ENCODE results near the gene CNTN5. TPM values are rescaled to one million over a fixed set of nuclear protein-coding genes. Genes with fewer than 3 reads are reported as not detected.

CNTN5 gene
- total RNA-seq, 4 donors from 2014 or later, result not detected

DNA sequence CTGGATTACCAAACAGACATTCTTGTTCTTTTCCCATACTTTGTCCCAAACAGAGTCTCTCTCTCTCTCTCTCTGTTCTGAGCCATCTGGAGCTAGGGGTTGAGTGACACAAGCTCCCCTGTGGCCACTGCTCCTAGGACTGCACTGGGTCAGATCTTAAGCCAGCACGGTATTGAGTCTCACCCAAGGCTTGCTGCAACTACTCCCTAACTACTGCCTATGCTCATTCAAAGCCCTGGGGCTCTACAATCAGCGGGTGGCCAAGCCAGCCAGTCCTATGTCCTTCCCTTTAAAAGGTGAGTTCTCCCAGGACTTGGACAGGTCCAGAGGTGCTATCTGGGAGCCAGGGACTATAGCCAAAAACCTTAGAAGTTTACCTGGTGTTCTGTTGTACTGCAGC is 385.6 kb downstream of the CNTN5 start:
- DNase-seq (ENCODE audit: low spot score) (no peak), ATAC-seq (ENCODE audit: low FRiP score) (no peak)
- TF ChIP-seq, protein P1, sequence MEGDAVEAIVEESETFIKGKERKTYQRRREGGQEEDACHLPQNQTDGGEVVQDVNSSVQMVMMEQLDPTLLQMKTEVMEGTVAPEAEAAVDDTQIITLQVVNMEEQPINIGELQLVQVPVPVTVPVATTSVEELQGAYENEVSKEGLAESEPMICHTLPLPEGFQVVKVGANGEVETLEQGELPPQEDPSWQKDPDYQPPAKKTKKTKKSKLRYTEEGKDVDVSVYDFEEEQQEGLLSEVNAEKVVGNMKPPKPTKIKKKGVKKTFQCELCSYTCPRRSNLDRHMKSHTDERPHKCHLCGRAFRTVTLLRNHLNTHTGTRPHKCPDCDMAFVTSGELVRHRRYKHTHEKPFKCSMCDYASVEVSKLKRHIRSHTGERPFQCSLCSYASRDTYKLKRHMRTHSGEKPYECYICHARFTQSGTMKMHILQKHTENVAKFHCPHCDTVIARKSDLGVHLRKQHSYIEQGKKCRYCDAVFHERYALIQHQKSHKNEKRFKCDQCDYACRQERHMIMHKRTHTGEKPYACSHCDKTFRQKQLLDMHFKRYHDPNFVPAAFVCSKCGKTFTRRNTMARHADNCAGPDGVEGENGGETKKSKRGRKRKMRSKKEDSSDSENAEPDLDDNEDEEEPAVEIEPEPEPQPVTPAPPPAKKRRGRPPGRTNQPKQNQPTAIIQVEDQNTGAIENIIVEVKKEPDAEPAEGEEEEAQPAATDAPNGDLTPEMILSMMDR (IDR thresholded peaks at IDR 0.05), result no peak

DNA sequence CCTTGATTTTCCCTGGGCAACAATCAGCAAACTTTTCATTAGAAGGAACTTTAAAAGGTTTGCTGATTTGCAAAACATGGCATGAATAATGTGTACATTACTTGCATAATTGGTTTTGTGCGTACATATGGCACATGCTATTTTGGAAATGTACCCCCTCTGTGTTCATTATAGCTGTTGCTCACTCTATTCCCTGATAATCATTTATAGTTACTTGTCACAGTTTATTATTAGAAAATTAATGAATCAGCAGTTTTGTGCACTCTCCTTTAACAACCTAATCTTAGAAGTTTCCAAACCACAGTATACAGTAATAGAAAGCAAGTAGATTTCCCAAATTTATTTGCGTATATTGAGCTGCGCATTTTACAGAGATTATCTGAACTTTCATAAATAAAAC is 389.9 kb downstream of the CNTN5 start:
- TF ChIP-seq, protein P1 (IDR thresholded peaks at IDR 0.05), result no peak
- no peak for ATAC-seq (ENCODE audit: low FRiP score)
- no peak for DNase-seq (ENCODE audit: low spot score)

DNA sequence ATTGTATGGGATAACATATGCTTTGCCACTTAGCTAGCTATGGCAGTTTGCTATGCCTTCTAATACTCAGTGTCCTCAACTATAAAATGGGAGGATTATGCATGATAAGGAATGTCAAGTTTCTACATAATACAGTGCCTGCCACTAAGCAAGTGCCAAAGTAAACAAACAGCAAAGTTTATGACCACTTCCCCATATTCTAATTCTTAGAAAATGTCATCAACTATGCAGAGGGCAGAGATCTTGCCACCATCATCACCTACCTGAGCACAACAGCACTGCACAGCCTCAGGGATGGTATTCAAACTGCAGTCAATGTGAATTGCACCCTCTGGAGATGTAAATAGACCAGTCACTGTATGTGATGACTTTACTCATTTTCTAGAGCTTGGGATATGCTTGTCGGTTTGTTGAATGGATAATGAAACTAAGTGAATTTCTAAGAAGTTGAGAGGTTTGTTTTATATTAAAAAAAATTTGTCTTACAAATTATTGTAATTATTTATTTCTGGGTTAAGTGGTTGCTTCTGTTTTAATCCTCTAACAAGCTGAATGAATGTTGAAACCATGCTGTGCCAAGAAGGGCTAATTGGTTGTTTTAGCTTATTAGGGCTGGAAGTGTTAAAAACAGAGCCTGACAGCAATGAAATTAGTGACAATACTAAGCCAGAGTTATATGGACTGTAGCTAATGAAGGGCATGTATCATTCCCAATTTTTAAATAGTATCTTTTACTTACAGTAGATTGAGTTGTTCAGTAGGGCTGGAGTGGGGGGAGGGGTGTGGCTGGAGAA is 398.4 kb downstream of the CNTN5 start:
- TF ChIP-seq, protein P1 (IDR thresholded peaks at IDR 0.05), result no peak
- ATAC-seq (ENCODE audit: low FRiP score), result no peak

DNA sequence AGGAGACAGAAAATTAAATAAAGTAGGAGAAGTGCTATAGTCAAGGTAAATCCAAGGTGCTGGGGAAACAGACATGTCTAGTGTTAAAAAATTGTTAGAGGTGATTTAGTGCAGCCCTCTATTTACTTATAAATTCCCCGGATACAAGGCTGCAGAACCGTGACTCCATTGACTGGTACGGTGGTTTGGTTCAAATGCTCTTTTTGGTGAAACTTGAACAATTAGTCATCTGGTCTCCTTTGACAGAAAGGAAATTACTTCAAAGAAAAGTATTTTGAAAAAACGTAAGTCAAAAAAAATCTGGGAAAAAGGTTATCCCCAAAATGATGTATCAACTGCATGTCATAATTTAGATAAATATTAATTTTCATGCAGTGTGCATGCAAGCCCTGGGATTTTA is 399.2 kb downstream of the CNTN5 start:
- no peak for DNase-seq (ENCODE audit: low spot score)
- ATAC-seq (ENCODE audit: low FRiP score), result no peak
- TF ChIP-seq, protein P1 (IDR thresholded peaks at IDR 0.05), result no peak

More for the DNA sequence above, 398.4 kb downstream of the CNTN5 start:
- DNase-seq (ENCODE audit: low spot score), result no peak

DNA sequence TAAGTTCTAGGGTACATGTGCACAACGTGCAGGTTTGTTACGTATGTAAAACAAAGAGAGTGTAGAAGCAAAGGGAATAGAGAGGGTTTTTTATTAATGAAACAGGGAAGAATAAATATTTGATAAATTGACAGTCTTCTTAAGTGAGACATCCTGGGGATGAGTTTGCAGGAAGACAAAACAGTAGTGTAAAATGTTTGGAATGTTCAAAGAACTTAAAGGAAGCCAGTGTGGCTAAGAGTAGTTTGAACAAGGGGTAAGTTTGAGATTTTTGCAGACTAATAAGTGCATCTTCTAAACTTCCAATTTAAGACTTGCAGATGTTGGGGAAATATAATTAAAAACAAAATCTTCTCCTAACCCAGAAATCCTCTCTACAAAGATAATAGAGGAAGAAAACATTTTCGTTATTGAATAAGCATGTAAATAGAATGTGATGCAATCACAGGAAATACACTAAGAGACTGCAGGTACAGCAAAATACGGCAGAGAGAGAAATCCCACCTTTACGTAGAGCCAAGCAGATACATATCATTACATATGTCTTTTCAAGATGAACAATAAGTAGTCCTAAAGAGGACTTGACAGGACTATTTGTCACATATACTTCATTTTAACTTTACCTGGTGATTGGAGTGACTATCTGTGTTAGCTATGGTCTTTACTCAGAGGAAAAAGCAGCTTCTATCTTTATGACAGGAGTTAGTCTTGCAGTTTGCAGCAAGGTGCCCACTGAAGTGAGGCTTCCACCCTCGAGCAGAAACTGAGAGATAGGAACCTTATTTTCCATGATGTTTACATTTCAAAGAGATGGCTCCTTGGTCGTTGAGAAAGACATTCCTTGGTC is 402.1 kb downstream of the CNTN5 start:
- TF ChIP-seq, protein P1 (IDR thresholded peaks at IDR 0.05), result no peak
- DNase-seq (ENCODE audit: low spot score), result no peak
- no peak for ATAC-seq (ENCODE audit: low FRiP score)

DNA sequence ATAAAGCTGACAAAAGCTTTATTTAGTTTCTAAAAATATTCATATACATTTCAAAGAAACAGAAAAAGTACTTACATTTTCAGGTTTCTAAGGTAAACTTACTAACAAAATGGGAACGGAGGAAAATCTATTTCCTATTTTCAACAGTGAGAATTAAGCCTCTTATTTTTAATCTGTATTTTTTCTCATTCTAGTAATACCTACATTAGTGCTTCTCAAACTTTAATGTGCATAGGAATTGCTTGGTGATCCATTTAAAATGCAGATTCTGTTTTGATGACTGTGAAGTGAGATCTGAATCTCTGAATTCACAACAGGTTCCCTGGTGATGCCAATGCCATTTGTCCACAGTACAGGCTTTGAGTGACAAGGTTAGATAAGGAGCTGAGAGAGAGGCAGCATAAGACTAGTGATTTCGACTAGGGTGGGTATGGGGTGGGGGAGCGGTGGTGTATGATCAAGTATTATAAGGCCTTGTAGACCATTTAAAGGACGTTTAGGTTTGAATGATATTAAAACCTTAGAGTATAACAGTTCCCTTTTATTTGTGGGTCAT is 402.8 kb downstream of the CNTN5 start:
- TF ChIP-seq, protein P1 (IDR thresholded peaks at IDR 0.05), result no peak
- ATAC-seq (ENCODE audit: low FRiP score) (no peak), DNase-seq (ENCODE audit: low spot score) (no peak)
